K562 (cell line): Measurements from ENCODE around the gene TAF10.

ENCODE experiments used
- YY1 ChIP-seq, 3 experiments: IDR thresholded peaks; 2 replicates each; pipeline ENCODE4 v1.6.1; 2011; ENCODE audit warnings: low read length in 2 of 3, mild to moderate bottlenecking in 2 of 3, moderate library complexity in 2 of 3, borderline replicate concordance in 1 of 3, control low read depth in 1 of 3, low read depth in 1 of 3; ENCODE audit not compliant: insufficient read depth in 3 of 3, insufficient replicate concordance in 2 of 3, control insufficient read depth in 1 of 3, insufficient read length in 1 of 3; ENCODE audit errors: extremely low read depth in 1 of 3
- ZNF274 ChIP-seq: IDR thresholded peaks from 2 replicates; pipeline ENCODE4 v1.6.1; 2011; ENCODE audit warnings: low read depth, mild to moderate bottlenecking, low read length, moderate library complexity, borderline replicate concordance

DNA sequence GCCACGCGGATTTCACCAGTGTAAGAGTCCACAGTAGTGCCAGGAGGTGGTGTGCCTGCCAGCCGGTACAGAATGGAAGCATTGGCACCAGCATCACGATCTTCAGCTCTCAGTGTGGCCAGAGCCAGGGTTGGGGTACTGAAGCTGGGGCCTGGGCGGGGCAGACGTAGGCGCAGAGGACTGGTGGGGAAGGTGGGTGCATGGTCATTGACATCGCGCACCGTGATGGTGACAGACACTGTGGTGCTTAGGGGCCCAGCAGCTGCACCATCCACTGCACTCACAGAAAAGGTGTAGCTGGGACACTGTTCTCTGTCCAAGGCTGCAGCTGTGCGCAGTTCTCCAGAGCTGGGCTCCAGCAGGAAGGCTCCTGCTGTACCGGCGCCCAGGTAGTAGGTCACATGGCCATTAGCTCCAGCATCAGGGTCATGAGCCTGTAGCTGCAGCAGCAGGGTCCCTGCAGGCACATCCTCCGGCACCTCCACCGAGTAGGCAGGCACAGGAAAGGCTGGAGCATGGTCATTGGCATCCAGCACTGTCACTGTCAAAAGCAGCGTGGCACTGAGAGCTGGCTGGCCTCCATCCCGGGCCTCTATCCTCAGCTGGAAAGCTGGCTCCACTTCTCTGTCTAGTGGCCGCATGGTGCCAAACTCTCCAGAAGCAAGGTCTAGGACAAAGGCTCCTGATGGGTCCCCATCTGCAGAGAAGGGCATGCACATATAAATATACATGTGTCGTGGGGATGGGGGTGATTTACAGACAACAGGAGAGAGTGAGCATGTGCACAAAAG lies 15.2 kb upstream of the TAF10 start:
- TF ChIP-seq YY1 (IDR thresholded peaks at IDR 0.05; ENCODE audit: borderline replicate concordance in 1 of 3, control insufficient read depth in 1 of 3, extremely low read depth in 1 of 3, insufficient read depth in 3 of 3, insufficient read length in 1 of 3, insufficient replicate concordance in 2 of 3, low read depth in 1 of 3, low read length in 2 of 3), result no peak
- TF ChIP-seq ZNF274, result no peak
